Neural progenitor cell (in vitro differentiated cells): Measurements from ENCODE around the gene RASA2. TPM values are rescaled to one million over a fixed set of nuclear protein-coding genes. Genes with fewer than 3 reads are reported as not detected.

ENCODE experiments used
- DNase-seq: peaks from one replicate; pipeline ENCODE4 v3.0.0-alpha.2; 2016; ENCODE audit warnings: low spot score
- H2AFZ ChIP-seq: fragments of 200-600 bp; sonication (generic); replicated peaks from 2 replicates; pipeline ENCODE4 v1.6.1; 2016; ENCODE audit warnings: antibody characterized with exemption
- H3F3A ChIP-seq: fragments of 200-600 bp; sonication (generic); 2 replicates; pipeline ENCODE4 v1.6.1; 2016; ENCODE audit warnings: antibody characterized with exemption, low read depth
- H3K27ac ChIP-seq: fragments of 200-600 bp; sonication (generic); 2 replicates; pipeline ENCODE4 v1.5.1; 2016; ENCODE audit warnings: mild to moderate bottlenecking
- H3K27me3 ChIP-seq: fragments of 200-600 bp; sonication (generic); 2 replicates; pipeline ENCODE4 v1.6.1; 2016; ENCODE audit warnings: mild to moderate bottlenecking, moderate library complexity
- H3K36me3 ChIP-seq: fragments of 200-600 bp; sonication (generic); 2 replicates; pipeline ENCODE4 v1.5.1; 2016
- H3K4me1 ChIP-seq: fragments of 200-600 bp; sonication (generic); 2 replicates; pipeline ENCODE4 v1.6.1; 2016; ENCODE audit warnings: mixed run types
- H3K4me2 ChIP-seq: fragments of 200-600 bp; sonication (generic); 2 replicates; pipeline ENCODE4 v1.6.1; 2016
- H3K4me3 ChIP-seq: fragments of 200-600 bp; sonication (generic); 2 replicates; pipeline ENCODE4 v1.5.1; 2016
- H3K79me2 ChIP-seq: fragments of 200-600 bp; sonication (generic); 2 replicates; pipeline ENCODE4 v1.6.1; 2016; ENCODE audit warnings: low read depth
- H3K9ac ChIP-seq: fragments of 200-600 bp; sonication (generic); 2 replicates; pipeline ENCODE4 v1.6.1; 2016
- H3K9me3 ChIP-seq: fragments of 200-600 bp; sonication (generic); 2 replicates; pipeline ENCODE4 v1.5.1; 2016; ENCODE audit warnings: low read depth
- H4K20me1 ChIP-seq: fragments of 200-600 bp; sonication (generic); 2 replicates; pipeline ENCODE4 v1.6.1; 2016; ENCODE audit warnings: low read depth
- H3K27ac Mint-ChIP-seq: 3 replicates; pipeline ENCODE4 v1.8.0; 2021; ENCODE audit warnings: mixed read lengths
- H3K27me3 Mint-ChIP-seq: 2 replicates; pipeline ENCODE4 v1.8.0; 2022; ENCODE audit warnings: low read depth, mild to moderate bottlenecking, inconsistent platforms, moderate library complexity, mixed read lengths; ENCODE audit not compliant: insufficient read depth
- H3K36me3 Mint-ChIP-seq: 3 replicates; pipeline ENCODE4 v1.8.0; 2021; ENCODE audit warnings: mixed read lengths
- H3K4me1 Mint-ChIP-seq: 3 replicates; pipeline ENCODE4 v1.8.0; 2021; ENCODE audit warnings: mixed read lengths
- H3K4me3 Mint-ChIP-seq: 3 replicates; pipeline ENCODE4 v1.8.0; 2021; ENCODE audit warnings: mild to moderate bottlenecking, moderate library complexity, mixed read lengths
- H3K9me3 Mint-ChIP-seq: 3 replicates; pipeline ENCODE4 v1.8.0; 2020; ENCODE audit warnings: mixed read lengths
- EZH2 ChIP-seq: fragments of 200-600 bp; sonication (generic); IDR thresholded peaks from 2 replicates; pipeline ENCODE4 v1.6.1; 2017; ENCODE audit warnings: antibody characterized with exemption, mild to moderate bottlenecking, moderate library complexity
- EZH2phosphoT487 ChIP-seq: fragments of 200-600 bp; sonication (generic); IDR thresholded peaks from 2 replicates; pipeline ENCODE4 v1.6.1; 2017; ENCODE audit warnings: antibody characterized with exemption
- total RNA-seq: library from RNA; depleted of rRNA; stranded (reverse); fragments of >200 nt; gene quantifications from 2 replicates; pipeline ENCODE4 v1.2.3, GENCODE V29; 2015; ENCODE audit warnings: low replicate concordance
- TF ChIP-seq, protein P1 (sequence below): fragments of 200-600 bp; sonication (generic); IDR thresholded peaks from 2 replicates; pipeline ENCODE4 v1.5.1; 2017; ENCODE audit warnings: antibody characterized with exemption, mild to moderate bottlenecking

Gene RASA2
- total RNA-seq, 1 donor from 2014 or later = 48.4 TPM

DNA sequence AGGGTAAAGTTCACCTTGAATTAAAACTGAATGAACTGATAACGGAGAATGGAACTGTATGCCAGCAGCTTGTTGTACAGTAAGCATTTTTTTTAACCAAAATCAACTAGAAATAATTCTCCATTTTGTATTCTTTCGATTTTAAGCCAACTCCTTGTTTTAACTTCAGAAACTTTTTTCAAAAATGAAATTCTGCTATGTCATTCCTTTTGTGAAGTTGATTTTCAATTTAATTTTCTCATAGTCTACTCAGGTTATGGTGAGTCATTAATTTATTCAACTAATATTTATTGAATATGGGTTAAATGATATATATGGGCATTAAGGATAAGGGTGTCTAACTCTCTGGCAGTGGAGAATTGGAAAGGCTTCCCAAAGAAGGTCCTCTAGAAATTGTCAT is 53.7 kb downstream of the RASA2 start:
- no peak overlapping the region for H3K4me3 Mint-ChIP-seq
- Histone ChIP-seq H3K4me2 (no peak overlapping the region), H3K4me3 (no peak overlapping the region), H3K27ac (no peak overlapping the region), H3K79me2 (no peaks in the 10 kb centered on the region), H3K9ac (no peak overlapping the region), H4K20me1 (no peaks in the 10 kb centered on the region), H3F3A (no peaks in the 10 kb centered on the region), H3K4me1 (no peaks in the 10 kb centered on the region), H3K27me3 (no peaks in the 10 kb centered on the region), H2AFZ (no peak overlapping the region), H3K36me3 (peaks cover 10% of the 10 kb centered on the region), H3K9me3 (no peaks in the 10 kb centered on the region)
- no peak for DNase-seq
- H3K4me1 Mint-ChIP-seq = no peaks in the 10 kb centered on the region
- H3K27ac Mint-ChIP-seq = no peak overlapping the region
- TF ChIP-seq EZH2phosphoT487 (no peak), EZH2 (no peak)
- TF ChIP-seq, protein P1, sequence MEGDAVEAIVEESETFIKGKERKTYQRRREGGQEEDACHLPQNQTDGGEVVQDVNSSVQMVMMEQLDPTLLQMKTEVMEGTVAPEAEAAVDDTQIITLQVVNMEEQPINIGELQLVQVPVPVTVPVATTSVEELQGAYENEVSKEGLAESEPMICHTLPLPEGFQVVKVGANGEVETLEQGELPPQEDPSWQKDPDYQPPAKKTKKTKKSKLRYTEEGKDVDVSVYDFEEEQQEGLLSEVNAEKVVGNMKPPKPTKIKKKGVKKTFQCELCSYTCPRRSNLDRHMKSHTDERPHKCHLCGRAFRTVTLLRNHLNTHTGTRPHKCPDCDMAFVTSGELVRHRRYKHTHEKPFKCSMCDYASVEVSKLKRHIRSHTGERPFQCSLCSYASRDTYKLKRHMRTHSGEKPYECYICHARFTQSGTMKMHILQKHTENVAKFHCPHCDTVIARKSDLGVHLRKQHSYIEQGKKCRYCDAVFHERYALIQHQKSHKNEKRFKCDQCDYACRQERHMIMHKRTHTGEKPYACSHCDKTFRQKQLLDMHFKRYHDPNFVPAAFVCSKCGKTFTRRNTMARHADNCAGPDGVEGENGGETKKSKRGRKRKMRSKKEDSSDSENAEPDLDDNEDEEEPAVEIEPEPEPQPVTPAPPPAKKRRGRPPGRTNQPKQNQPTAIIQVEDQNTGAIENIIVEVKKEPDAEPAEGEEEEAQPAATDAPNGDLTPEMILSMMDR = no peak
- H3K9me3 Mint-ChIP-seq = peaks cover 22% of the 10 kb centered on the region
- no peaks in the 10 kb centered on the region for H3K27me3 Mint-ChIP-seq
- H3K36me3 Mint-ChIP-seq = peaks cover 48% of the 10 kb centered on the region

DNA sequence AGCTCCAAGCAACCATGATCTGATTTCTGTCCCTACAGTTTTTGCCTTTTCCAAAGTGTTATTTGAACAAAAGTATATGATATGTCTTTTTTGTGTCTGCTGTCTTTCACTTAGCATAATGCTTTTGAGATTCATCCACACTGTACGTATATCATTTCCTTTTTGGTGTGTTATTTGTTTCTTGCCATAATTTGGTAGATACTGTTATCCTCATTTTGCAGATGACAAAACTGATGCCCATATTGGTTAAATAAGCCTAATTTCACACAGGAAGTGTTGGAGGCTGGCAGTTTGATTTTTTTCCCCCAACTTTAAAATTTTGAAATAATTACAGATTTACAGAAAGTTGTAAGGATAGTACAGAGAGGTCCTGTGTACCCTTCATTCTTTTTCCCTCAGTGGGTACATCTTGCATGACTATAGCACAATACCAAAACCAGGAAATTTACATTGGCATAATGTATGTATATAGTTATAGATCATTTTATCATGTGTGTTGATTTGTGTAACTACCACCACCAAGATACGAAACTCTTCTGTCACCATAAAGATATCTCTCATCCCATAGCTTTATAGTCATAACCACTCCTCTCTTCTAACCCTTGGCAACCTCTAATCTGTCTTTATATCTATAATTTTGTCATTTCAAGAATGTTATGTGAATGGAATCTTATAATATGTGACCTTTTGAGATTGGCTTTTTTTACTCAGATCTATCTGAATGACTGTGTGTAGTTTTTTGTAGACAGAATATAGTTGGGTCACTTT is 55.6 kb downstream of the RASA2 start:
- TF ChIP-seq EZH2 = no peak
- TF ChIP-seq, protein P1 = no peak
- no peak for TF ChIP-seq EZH2phosphoT487
- Histone ChIP-seq H3K79me2 (no peaks in the 10 kb centered on the region), H2AFZ (no peak overlapping the region), H3K36me3 (peaks cover 16% of the 10 kb centered on the region), H3K4me3 (no peak overlapping the region), H3F3A (no peaks in the 10 kb centered on the region), H3K9ac (no peak overlapping the region), H3K27ac (no peak overlapping the region), H3K4me2 (no peak overlapping the region), H4K20me1 (no peaks in the 10 kb centered on the region), H3K27me3 (no peaks in the 10 kb centered on the region), H3K4me1 (no peaks in the 10 kb centered on the region), H3K9me3 (peaks cover 2% of the 10 kb centered on the region)
- H3K27me3 Mint-ChIP-seq = no peaks in the 10 kb centered on the region
- peaks cover 53% of the 10 kb centered on the region for H3K36me3 Mint-ChIP-seq
- H3K4me1 Mint-ChIP-seq = no peaks in the 10 kb centered on the region
- no peak overlapping the region for H3K4me3 Mint-ChIP-seq
- DNase-seq = no peak
- no peak overlapping the region for H3K27ac Mint-ChIP-seq
- peaks cover 36% of the 10 kb centered on the region for H3K9me3 Mint-ChIP-seq

DNA sequence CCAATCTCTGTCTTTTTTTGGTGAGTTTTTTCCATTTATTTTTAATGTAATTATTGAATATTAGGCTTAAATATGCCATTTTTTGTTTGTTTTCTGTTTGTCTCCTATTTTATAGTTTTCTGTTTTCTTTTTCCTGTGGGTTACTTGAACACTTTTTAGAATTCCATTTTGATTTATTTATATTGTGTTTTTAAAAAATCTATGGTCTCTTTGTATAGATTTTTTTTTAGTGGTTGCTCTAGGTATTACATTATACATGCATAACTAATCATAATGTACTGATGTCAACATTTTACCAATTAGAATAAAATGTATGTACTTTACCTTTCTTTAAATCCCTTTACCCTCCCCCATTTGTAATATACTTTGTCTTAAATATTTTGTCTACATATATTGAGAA is 56.2 kb downstream of the RASA2 start:
- H3K27me3 Mint-ChIP-seq = no peaks in the 10 kb centered on the region
- Histone ChIP-seq H3F3A (no peaks in the 10 kb centered on the region), H3K36me3 (peaks cover 20% of the 10 kb centered on the region), H3K4me3 (no peak overlapping the region), H3K9ac (no peak overlapping the region), H3K4me2 (no peak overlapping the region), H3K9me3 (peaks cover 5% of the 10 kb centered on the region), H2AFZ (no peak overlapping the region), H3K79me2 (no peaks in the 10 kb centered on the region), H3K27me3 (no peaks in the 10 kb centered on the region), H4K20me1 (no peaks in the 10 kb centered on the region), H3K4me1 (no peaks in the 10 kb centered on the region), H3K27ac (no peak overlapping the region)
- no peak overlapping the region for H3K27ac Mint-ChIP-seq
- TF ChIP-seq, protein P1 = no peak
- no peak for TF ChIP-seq EZH2phosphoT487
- no peak for TF ChIP-seq EZH2
- H3K4me3 Mint-ChIP-seq = no peak overlapping the region
- H3K36me3 Mint-ChIP-seq = peaks cover 59% of the 10 kb centered on the region
- no peak for DNase-seq
- H3K9me3 Mint-ChIP-seq = peaks cover 42% of the 10 kb centered on the region
- no peaks in the 10 kb centered on the region for H3K4me1 Mint-ChIP-seq
